ENCODE measurements around the gene KIFAP3.

The KIFAP3 gene

GRCh38 chr1:169985757-169986156 is 88.7 kb downstream of the KIFAP3 start:
- no peak for DNase-seq

GRCh38 chr1:169974067-169974466 is 100.4 kb downstream of the KIFAP3 start:
- no peak for DNase-seq

GRCh38 chr1:169970114-169970513 is 104.4 kb downstream of the KIFAP3 start:
- DNase-seq: no peak

- DNase-seq: no peak
These were observed 106.3 kb downstream of the KIFAP3 start for GRCh38 chr1:169968174-169968573.

GRCh38 chr1:169964206-169964605 is 110.3 kb downstream of the KIFAP3 start:
- no peak for DNase-seq

GRCh38 chr1:169959686-169960085 is 114.8 kb downstream of the KIFAP3 start:
- no peak for DNase-seq

- no peak for DNase-seq
These were observed 115.5 kb downstream of the KIFAP3 start for GRCh38 chr1:169958987-169959386.

GRCh38 chr1:169957884-169958283 is 116.6 kb downstream of the KIFAP3 start:
- DNase-seq: no peak

- DNase-seq: no peak
These were observed 123.4 kb downstream of the KIFAP3 start for GRCh38 chr1:169951108-169951507.

GRCh38 chr1:169949139-169949538 is 125.4 kb downstream of the KIFAP3 start:
- no peak for DNase-seq

- DNase-seq: no peak
These were observed 128.3 kb downstream of the KIFAP3 start for GRCh38 chr1:169946206-169946605.

- DNase-seq: no peak
These were observed 129.3 kb downstream of the KIFAP3 start for GRCh38 chr1:169945181-169945580.

GRCh38 chr1:169944621-169945020 is 129.9 kb downstream of the KIFAP3 start:
- DNase-seq: no peak

- DNase-seq: no peak
These were observed 130.4 kb downstream of the KIFAP3 start for GRCh38 chr1:169943963-169944526.

GRCh38 chr1:169941982-169942830 is 132.3 kb downstream of the KIFAP3 start:
- DNase-seq: no peak

GRCh38 chr1:169933984-169934725 is 140.3 kb downstream of the KIFAP3 start:
- no peak for DNase-seq

GRCh38 chr1:169931795-169932231 is 142.7 kb downstream of the KIFAP3 start:
- DNase-seq: no peak

- DNase-seq: no peak
These were observed 145.3 kb downstream of the KIFAP3 start for GRCh38 chr1:169929210-169929526.

- no peak for DNase-seq
These were observed 145.9 kb downstream of the KIFAP3 start for GRCh38 chr1:169928438-169929209.

- DNase-seq: no peak
These were observed 148.7 kb downstream of the KIFAP3 start for GRCh38 chr1:169925505-169926482.

- DNase-seq: no peak
These were observed 149.7 kb downstream of the KIFAP3 start for GRCh38 chr1:169924829-169925228.

GRCh38 chr1:169924063-169924462 is 150.4 kb downstream of the KIFAP3 start:
- DNase-seq: no peak
